Neural crest cell (in vitro differentiated cells): ENCODE results near the gene FMNL2. TPM values are rescaled to one million over a fixed set of nuclear protein-coding genes. Genes with fewer than 3 reads are reported as not detected.

Source experiments
- DNase-seq: peaks from one replicate; pipeline ENCODE4 v3.0.0; 2021; ENCODE audit warnings: low read depth, mixed read lengths, low spot score
- H3K27ac Mint-ChIP-seq: one replicate; pipeline ENCODE4 v1.8.0; 2021; ENCODE audit warnings: mild to moderate bottlenecking, mixed read lengths; ENCODE audit not compliant: unreplicated experiment
- H3K27me3 Mint-ChIP-seq: 2 replicates; pipeline ENCODE4 v1.8.0; 2021; ENCODE audit warnings: low read depth, mild to moderate bottlenecking, mixed read lengths
- H3K36me3 Mint-ChIP-seq: 2 replicates; pipeline ENCODE4 v1.8.0; 2021; ENCODE audit warnings: low read depth, mild to moderate bottlenecking, mixed read lengths
- H3K4me1 Mint-ChIP-seq: 2 replicates; pipeline ENCODE4 v1.8.0; 2021; ENCODE audit warnings: mixed read lengths
- H3K4me3 Mint-ChIP-seq: one replicate; pipeline ENCODE4 v1.8.0; 2021; ENCODE audit warnings: mild to moderate bottlenecking, mixed read lengths
- H3K9me3 Mint-ChIP-seq: 2 replicates; pipeline ENCODE4 v1.8.0; 2021; ENCODE audit warnings: mixed read lengths
- long read RNA-seq: library from polyadenylated mRNA; unstranded; transcript quantifications from one replicate; pipeline ENCODE4 v2.0.0, GENCODE V29; 2020
- total RNA-seq: library from RNA; stranded (reverse); gene quantifications from 2 replicates; pipeline ENCODE4 v1.2.1, GENCODE V29; 2021
- TF ChIP-seq, protein P1 (sequence below): fragments of 200-600 bp; sonication (generic); conservative IDR thresholded peaks from 2 replicates; pipeline ENCODE4 v1.5.0; 2021; ENCODE audit warnings: antibody characterized with exemption, mild to moderate bottlenecking

The FMNL2 gene
- 54.9 and 55.3 TPM in 2 replicates for total RNA-seq
- long read RNA-seq, partial matches to known transcripts, result 6 of 13 reads
- long read RNA-seq, other reads (novel, unspliced or antisense), result 7 of 13 reads

DNA sequence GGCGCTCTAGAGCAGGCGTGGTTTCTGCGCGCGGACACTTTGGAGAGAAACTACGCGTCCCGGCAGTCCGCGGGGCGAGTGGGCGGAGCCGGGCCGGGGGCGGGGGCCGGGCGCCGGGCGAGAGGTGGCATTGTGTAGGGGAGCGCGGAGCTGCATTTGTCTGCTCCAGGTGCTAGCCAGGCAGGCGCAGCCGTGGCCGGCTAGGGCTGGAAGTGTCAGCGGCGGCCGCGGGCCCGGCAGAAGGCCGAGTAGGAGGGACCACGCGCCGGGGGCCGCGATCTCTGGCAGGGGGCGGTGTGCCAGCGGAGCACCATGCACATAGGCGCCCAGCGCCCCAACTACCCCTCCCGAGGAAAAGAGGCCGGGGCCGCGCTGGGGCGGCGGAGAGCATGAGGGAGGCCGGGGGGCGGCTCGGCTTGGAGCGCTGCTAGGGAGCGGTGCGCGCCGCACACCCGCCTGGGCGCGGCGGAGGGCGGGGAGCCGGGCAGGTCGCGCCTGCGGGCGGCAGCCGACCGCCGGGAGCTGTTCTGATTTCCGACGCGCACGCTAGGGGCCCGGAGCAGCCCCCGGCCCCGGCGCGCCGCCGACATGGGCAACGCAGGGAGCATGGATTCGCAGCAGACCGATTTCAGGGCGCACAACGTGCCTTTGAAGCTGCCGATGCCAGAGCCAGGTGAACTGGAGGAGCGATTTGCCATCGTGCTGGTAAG is at the start of gene FMNL2:
FMNL2 (plus strand) TSS at position 159 of the 710 bp plus-strand sequence.
- Mint-ChIP-seq H3K4me3 (peak within 1 kb of the TSS; percentile 98), H3K36me3 (no peaks in the 10 kb centered on the region), H3K27me3 (no peaks in the 10 kb centered on the region), H3K4me1 (peaks cover 37% of the 10 kb centered on the region), H3K27ac (peak within 1 kb of the TSS; percentile 73), H3K9me3 (no peaks in the 10 kb centered on the region)
- peak; percentile 85 for DNase-seq
- TF ChIP-seq, protein P1, sequence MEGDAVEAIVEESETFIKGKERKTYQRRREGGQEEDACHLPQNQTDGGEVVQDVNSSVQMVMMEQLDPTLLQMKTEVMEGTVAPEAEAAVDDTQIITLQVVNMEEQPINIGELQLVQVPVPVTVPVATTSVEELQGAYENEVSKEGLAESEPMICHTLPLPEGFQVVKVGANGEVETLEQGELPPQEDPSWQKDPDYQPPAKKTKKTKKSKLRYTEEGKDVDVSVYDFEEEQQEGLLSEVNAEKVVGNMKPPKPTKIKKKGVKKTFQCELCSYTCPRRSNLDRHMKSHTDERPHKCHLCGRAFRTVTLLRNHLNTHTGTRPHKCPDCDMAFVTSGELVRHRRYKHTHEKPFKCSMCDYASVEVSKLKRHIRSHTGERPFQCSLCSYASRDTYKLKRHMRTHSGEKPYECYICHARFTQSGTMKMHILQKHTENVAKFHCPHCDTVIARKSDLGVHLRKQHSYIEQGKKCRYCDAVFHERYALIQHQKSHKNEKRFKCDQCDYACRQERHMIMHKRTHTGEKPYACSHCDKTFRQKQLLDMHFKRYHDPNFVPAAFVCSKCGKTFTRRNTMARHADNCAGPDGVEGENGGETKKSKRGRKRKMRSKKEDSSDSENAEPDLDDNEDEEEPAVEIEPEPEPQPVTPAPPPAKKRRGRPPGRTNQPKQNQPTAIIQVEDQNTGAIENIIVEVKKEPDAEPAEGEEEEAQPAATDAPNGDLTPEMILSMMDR, result peak; percentile 27

DNA sequence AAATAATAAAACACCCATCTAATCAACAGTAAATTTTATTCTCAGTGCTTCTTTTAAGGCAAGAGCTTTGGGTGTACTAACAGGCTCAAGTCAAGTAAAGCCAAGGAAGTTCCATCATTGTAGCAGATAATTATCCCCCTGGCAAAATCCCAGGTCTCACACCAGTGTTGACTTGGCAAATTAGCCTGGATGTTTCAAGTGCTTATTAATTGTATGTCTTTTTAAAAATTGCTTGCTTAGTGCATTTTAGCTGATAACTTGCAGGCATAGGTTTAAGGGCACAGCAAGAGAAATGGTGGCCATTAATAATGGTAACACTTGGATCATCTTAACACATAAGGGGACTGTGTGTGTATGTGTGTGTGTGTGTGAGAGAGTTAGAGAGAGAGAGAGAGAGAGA is 42.0 kb upstream of the FMNL2 start:
- TF ChIP-seq, protein P1, result no peak
- no peaks in the 10 kb centered on the region for H3K4me1 Mint-ChIP-seq
- no peaks in the 10 kb centered on the region for H3K36me3 Mint-ChIP-seq
- no peak overlapping the region for H3K4me3 Mint-ChIP-seq
- no peaks in the 10 kb centered on the region for H3K27me3 Mint-ChIP-seq
- H3K9me3 Mint-ChIP-seq, result no peaks in the 10 kb centered on the region
- DNase-seq, result no peak
- H3K27ac Mint-ChIP-seq, result no peak overlapping the region

DNA sequence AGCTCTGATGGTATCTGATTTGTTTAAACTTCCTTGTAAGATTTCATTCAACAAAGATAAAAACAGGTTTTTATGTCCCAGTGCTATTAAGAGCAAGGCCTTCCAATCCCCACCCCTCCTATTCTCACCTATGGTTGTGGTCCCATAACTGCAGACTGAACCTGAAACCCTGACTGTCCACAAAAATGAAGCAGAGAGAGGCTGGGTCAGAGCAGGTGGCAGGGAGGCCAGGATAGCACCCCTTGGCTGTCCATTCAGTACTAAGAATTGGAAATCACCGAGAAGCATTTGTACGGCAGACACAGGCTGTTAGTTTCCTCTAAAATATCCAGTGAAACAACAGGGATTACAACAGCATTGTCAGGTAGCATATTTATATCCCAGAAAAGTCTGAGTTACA is 37.3 kb upstream of the FMNL2 start:
- H3K36me3 Mint-ChIP-seq, result no peaks in the 10 kb centered on the region
- no peak overlapping the region for H3K27ac Mint-ChIP-seq
- H3K27me3 Mint-ChIP-seq, result no peaks in the 10 kb centered on the region
- peaks cover 6% of the 10 kb centered on the region for H3K4me1 Mint-ChIP-seq
- DNase-seq, result no peak
- no peak overlapping the region for H3K4me3 Mint-ChIP-seq
- TF ChIP-seq, protein P1, result no peak
- H3K9me3 Mint-ChIP-seq, result peaks cover 3% of the 10 kb centered on the region

DNA sequence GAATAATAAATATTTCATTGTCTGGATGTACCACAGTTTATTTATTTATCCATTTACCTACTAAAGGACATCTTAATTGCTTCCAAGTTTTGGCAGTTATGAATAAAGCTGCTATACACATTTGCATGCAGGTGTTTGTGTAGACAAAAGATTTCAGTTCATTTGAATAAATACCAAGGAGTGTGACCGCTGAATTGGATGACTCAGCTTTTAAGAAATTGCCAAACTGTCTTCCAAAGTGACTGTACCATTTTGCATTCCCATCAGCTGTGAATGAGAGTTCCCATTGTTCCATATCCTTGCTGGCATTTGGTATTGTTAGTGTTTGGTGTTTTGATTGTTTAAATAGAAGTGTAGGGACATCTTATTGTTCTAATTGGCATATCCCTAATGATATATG is 36.2 kb upstream of the FMNL2 start:
- H3K4me3 Mint-ChIP-seq, result no peak overlapping the region
- TF ChIP-seq, protein P1, result no peak
- H3K27me3 Mint-ChIP-seq, result no peaks in the 10 kb centered on the region
- no peak overlapping the region for H3K27ac Mint-ChIP-seq
- DNase-seq, result no peak
- peaks cover 3% of the 10 kb centered on the region for H3K9me3 Mint-ChIP-seq
- H3K4me1 Mint-ChIP-seq, result peaks cover 6% of the 10 kb centered on the region
- no peaks in the 10 kb centered on the region for H3K36me3 Mint-ChIP-seq

DNA sequence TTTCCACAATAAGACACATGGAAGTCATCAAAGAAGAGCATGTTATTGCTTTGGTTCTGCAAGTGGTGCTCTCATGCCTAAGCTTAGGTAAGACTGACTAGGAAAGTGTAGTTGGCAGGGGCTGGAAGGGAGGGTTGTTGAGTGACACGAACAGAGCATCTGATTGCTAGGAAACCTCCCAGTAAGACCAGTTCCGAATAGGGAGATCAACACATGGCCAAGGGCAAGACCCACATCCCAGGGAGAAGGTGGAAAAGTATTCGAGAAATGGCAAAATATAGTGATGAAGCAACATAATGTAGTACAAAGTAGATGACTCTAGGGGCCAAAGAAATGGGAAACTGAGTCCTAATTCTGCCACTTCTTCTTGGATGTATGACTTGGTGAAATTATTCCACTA is 33.8 kb upstream of the FMNL2 start:
- TF ChIP-seq, protein P1, result no peak

More for the DNA sequence above, 33.8 kb upstream of the FMNL2 start:
- Mint-ChIP-seq H3K27ac (no peak overlapping the region), H3K4me3 (no peak overlapping the region), H3K27me3 (no peaks in the 10 kb centered on the region), H3K9me3 (peaks cover 3% of the 10 kb centered on the region), H3K36me3 (no peaks in the 10 kb centered on the region), H3K4me1 (peaks cover 6% of the 10 kb centered on the region)
- DNase-seq, result no peak
